ENCODE measurements around the gene ATP10B. TPM values are rescaled to one million over a fixed set of nuclear protein-coding genes. Genes with fewer than 3 reads are reported as not detected.

ATP10B gene
- total and polyA plus RNA-seq, 2 of the 13 experiments (the other 11 are each of a cell fraction or from before 2014, with no cell fraction given): not detected

DNA sequence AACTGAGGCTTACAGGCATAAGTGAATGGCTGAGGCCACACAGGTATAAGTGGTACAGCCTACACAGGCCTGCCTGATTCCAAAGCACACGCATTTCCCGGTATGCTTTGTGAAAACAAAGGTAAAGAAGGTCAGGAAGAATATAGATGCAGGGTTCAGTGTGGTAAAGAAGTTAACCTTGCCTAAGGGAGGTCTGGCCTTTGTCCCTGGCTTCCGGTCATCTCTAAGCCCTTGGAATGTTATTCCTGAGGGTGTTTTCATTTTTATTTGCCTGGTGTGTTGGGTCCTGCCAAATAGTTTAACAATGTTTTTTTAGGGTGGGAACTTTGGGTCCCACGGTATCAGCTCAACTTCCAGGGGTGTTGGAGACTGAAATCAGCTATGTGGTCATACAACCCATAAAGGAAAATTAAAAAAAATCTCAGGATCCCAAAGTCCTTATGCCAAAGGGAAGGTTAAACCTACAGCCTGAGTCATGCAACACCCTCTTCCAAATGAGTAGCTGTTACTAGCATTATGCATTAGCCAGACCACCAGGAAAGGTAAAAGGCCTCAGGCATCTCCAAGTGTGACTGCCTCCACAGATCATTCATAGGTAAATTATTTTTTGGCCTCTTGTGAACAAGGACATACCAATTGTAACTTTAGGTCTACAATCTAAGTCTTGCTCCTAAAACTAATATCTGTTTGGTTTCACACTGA is 124.6 kb downstream of the ATP10B start:
- Histone ChIP-seq H2AFZ (ENCODE audit: low read length) (no peak overlapping the region), H3K36me3 (replicated peaks in 1 of 2; ENCODE audit: control insufficient read depth in 1 of 2, insufficient read depth in 2 of 2, low read length in 2 of 2) (no peaks in the 10 kb centered on the region), H3K27me3 (ENCODE audit: control insufficient read depth in 1 of 2, insufficient read depth in 2 of 2, low read length in 2 of 2) (no peaks in the 10 kb centered on the region), H3K27ac (ENCODE audit: extremely low read length, insufficient read depth, low read length) (no peak overlapping the region), H3K4me1 (ENCODE audit: insufficient read depth, low read length) (no peaks in the 10 kb centered on the region), H3K79me2 (ENCODE audit: insufficient read depth, low read length) (no peaks in the 10 kb centered on the region), H3K4me3 (replicated peaks in 1 of 3; ENCODE audit: insufficient read depth in 1 of 3, low read depth in 2 of 3, low read length in 3 of 3) (no peak overlapping the region), H3K9ac (ENCODE audit: insufficient read depth, low read depth, low read length) (no peak overlapping the region), H3K4me2 (ENCODE audit: low read depth, low read length) (no peak overlapping the region), H4K20me1 (ENCODE audit: insufficient read depth, low read length) (no peaks in the 10 kb centered on the region), H3K9me3 (ENCODE audit: low read length) (no peaks in the 10 kb centered on the region)
- ChIA-PET CTCF (ENCODE audit: low intra/inter-chr PET ratio, low total read pairs) (no interaction called here), POLR2A (no interaction called here)
- FAIRE-seq: no peak
- BruUV-seq (replicated peaks): no TSS peak
- intact Hi-C loops (cut with micrococcal nuclease; ENCODE audit: unreplicated experiment) (no loop called here), in situ Hi-C loops (cut with HindIII; ENCODE audit: extremely low pct_ligation_motif_present, low pct_unique_long_range_greater_than_20kb) (no loop called here)
- TF ChIP-seq ZFP36L2 (CRISPR knock-in tag; IDR thresholded peaks at IDR 0.05) (no peak), KDM5B (CRISPR knock-in tag; IDR thresholded peaks at IDR 0.05; ENCODE audit: borderline replicate concordance) (no peak), REPIN1 (CRISPR knock-in tag; IDR thresholded peaks at IDR 0.05; ENCODE audit: borderline replicate concordance, low read depth) (no peak), ZNF331 (CRISPR knock-in tag; IDR thresholded peaks at IDR 0.05) (no peak), ZNF678 (CRISPR knock-in tag; IDR thresholded peaks at IDR 0.05) (no peak), SP5 (CRISPR knock-in tag; IDR thresholded peaks at IDR 0.05; ENCODE audit: borderline replicate concordance, low read depth) (no peak), BCL6 (CRISPR knock-in tag; IDR thresholded peaks at IDR 0.05) (no peak), KDM1A (CRISPR knock-in tag; IDR thresholded peaks at IDR 0.05) (no peak), DNMT3B (CRISPR knock-in tag; conservative IDR thresholded peaks at IDR 0.05) (no peak), RFX3 (CRISPR knock-in tag; IDR thresholded peaks at IDR 0.05) (no peak), ZNF10 (CRISPR knock-in tag; IDR thresholded peaks at IDR 0.05; ENCODE audit: borderline replicate concordance, low read depth) (no peak), ZBTB20 (CRISPR knock-in tag; IDR thresholded peaks at IDR 0.05; ENCODE audit: borderline replicate concordance, low read depth) (no peak), ZNF530 (CRISPR knock-in tag; IDR thresholded peaks at IDR 0.05; ENCODE audit: low read depth) (no peak), KLF9 (CRISPR knock-in tag; IDR thresholded peaks at IDR 0.05; ENCODE audit: low read depth) (no peak)
- TF ChIP-seq, protein P1, sequence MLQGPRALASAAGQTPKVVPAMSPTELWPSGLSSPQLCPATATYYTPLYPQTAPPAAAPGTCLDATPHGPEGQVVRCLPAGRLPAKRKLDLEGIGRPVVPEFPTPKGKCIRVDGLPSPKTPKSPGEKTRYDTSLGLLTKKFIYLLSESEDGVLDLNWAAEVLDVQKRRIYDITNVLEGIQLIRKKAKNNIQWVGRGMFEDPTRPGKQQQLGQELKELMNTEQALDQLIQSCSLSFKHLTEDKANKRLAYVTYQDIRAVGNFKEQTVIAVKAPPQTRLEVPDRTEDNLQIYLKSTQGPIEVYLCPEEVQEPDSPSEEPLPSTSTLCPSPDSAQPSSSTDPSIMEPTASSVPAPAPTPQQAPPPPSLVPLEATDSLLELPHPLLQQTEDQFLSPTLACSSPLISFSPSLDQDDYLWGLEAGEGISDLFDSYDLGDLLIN (CRISPR knock-in tag; IDR thresholded peaks at IDR 0.05; ENCODE audit: borderline replicate concordance): no peak
- TF ChIP-seq, protein P2, sequence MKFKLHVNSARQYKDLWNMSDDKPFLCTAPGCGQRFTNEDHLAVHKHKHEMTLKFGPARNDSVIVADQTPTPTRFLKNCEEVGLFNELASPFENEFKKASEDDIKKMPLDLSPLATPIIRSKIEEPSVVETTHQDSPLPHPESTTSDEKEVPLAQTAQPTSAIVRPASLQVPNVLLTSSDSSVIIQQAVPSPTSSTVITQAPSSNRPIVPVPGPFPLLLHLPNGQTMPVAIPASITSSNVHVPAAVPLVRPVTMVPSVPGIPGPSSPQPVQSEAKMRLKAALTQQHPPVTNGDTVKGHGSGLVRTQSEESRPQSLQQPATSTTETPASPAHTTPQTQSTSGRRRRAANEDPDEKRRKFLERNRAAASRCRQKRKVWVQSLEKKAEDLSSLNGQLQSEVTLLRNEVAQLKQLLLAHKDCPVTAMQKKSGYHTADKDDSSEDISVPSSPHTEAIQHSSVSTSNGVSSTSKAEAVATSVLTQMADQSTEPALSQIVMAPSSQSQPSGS (CRISPR knock-in tag; IDR thresholded peaks at IDR 0.05): no peak
- no peak for ATAC-seq
- DNase-seq (ENCODE audit: low spot score): no peak
- WGBS (ENCODE audit: low lambda C conversion rate): 4% methylated on average over 4 of the region's 4 CpGs
